H9 (cell line): ENCODE measurements around the gene SP100. TPM values are rescaled to one million over a fixed set of nuclear protein-coding genes. Genes with fewer than 3 reads are reported as not detected.

Experiments used
- DNase-seq: peaks from one replicate; pipeline ENCODE4 v3.0.0-alpha.2; 2017
- H2AFZ ChIP-seq: one replicate; pipeline ENCODE4 v1.6.1; 2013; ENCODE audit warnings: mild to moderate bottlenecking, low read length, control low read depth, moderate library complexity
- H2AK5ac ChIP-seq: 2 replicates; pipeline ENCODE4 v1.6.1; 2013; ENCODE audit warnings: low read length, control low read depth, mixed read lengths; ENCODE audit not compliant: insufficient read length
- H2BK120ac ChIP-seq: one replicate; pipeline ENCODE4 v1.6.1; 2013; ENCODE audit warnings: low read depth, mild to moderate bottlenecking, low read length, control low read depth, inconsistent platforms; ENCODE audit not compliant: poor library complexity, severe bottlenecking
- H2BK12ac ChIP-seq: 2 replicates; pipeline ENCODE4 v1.6.1; 2013; ENCODE audit warnings: low read length, control low read depth, mixed read lengths, low read depth; ENCODE audit not compliant: insufficient read length
- H2BK15ac ChIP-seq: 2 replicates; pipeline ENCODE4 v1.6.1; 2013; ENCODE audit warnings: low read depth, low read length, control low read depth
- H2BK20ac ChIP-seq: one replicate; pipeline ENCODE4 v1.6.1; 2013; ENCODE audit warnings: low read depth, mild to moderate bottlenecking, low read length, control low read depth, inconsistent platforms; ENCODE audit not compliant: poor library complexity, severe bottlenecking
- H2BK5ac ChIP-seq: 2 replicates; pipeline ENCODE4 v1.6.1; 2013; ENCODE audit warnings: low read length, control low read depth, mixed read lengths; ENCODE audit not compliant: insufficient read length
- H3K14ac ChIP-seq: 2 replicates; pipeline ENCODE4 v1.6.1; 2013; ENCODE audit warnings: low read length, control low read depth; ENCODE audit not compliant: insufficient read depth
- H3K18ac ChIP-seq: 2 replicates; pipeline ENCODE4 v1.6.1; 2013; ENCODE audit warnings: low read depth, mild to moderate bottlenecking, mixed read lengths, low read length, control low read depth; ENCODE audit not compliant: insufficient read length
- H3K23ac ChIP-seq: 2 replicates; pipeline ENCODE4 v1.6.1; 2013; ENCODE audit warnings: low read length, control low read depth, mixed read lengths, low read depth; ENCODE audit not compliant: insufficient read length
- H3K23me2 ChIP-seq: 2 replicates; pipeline ENCODE4 v1.6.1; 2013; ENCODE audit warnings: low read depth, mild to moderate bottlenecking, mixed read lengths, low read length, control low read depth; ENCODE audit not compliant: insufficient read length, poor library complexity, severe bottlenecking
- H3K27ac ChIP-seq: 2 replicates; pipeline ENCODE4 v1.5.1; 2013; ENCODE audit warnings: low read length, control low read depth, mixed read lengths, low read depth; ENCODE audit not compliant: insufficient read length
- H3K27me3 ChIP-seq: 2 replicates; pipeline ENCODE4 v1.6.1; 2013; ENCODE audit warnings: low read length, control low read depth, inconsistent platforms; ENCODE audit not compliant: insufficient read depth
- H3K4ac ChIP-seq: 2 replicates; pipeline ENCODE4 v1.6.1; 2013; ENCODE audit warnings: low read depth, mild to moderate bottlenecking, control low read depth, inconsistent platforms, low read length, moderate library complexity
- H3K4me1 ChIP-seq: 2 replicates; pipeline ENCODE4 v1.6.1; 2013; ENCODE audit warnings: low read length, control low read depth, inconsistent platforms; ENCODE audit not compliant: insufficient read depth
- H3K4me2 ChIP-seq: 2 replicates; pipeline ENCODE4 v1.6.1; 2013; ENCODE audit warnings: low read length, control low read depth, mixed read lengths; ENCODE audit not compliant: insufficient read length, insufficient read depth
- H3K56ac ChIP-seq: 2 replicates; pipeline ENCODE4 v1.6.1; 2013; ENCODE audit warnings: low read depth, mild to moderate bottlenecking, mixed read lengths, low read length, control low read depth; ENCODE audit not compliant: insufficient read length
- H3K79me1 ChIP-seq: 2 replicates; pipeline ENCODE4 v1.6.1; 2013; ENCODE audit warnings: low read depth, mild to moderate bottlenecking, moderate library complexity, low read length, control low read depth, inconsistent platforms; ENCODE audit not compliant: insufficient read depth, poor library complexity, severe bottlenecking
- H3K79me2 ChIP-seq: 2 replicates; pipeline ENCODE4 v1.6.1; 2013; ENCODE audit warnings: low read length, control low read depth, inconsistent platforms; ENCODE audit not compliant: insufficient read depth
- H3K9ac ChIP-seq: 2 replicates; pipeline ENCODE4 v1.6.1; 2013; ENCODE audit warnings: low read length, control low read depth, mixed read lengths; ENCODE audit not compliant: insufficient read length; ENCODE audit errors: extremely low read depth
- H3K9me3 ChIP-seq: one replicate; pipeline ENCODE4 v1.6.1; 2013; ENCODE audit warnings: low read depth, low read length, inconsistent platforms; ENCODE audit not compliant: control insufficient read depth
- H3T11ph ChIP-seq: one replicate; pipeline ENCODE4 v1.6.1; 2013; ENCODE audit warnings: mild to moderate bottlenecking, low read length, control low read depth, inconsistent platforms
- H4K20me1 ChIP-seq: one replicate; pipeline ENCODE4 v1.6.1; 2013; ENCODE audit not compliant: control insufficient read depth, insufficient read length, insufficient read depth
- H4K5ac ChIP-seq: 2 replicates; pipeline ENCODE4 v1.6.1; 2013; ENCODE audit warnings: low read depth, mild to moderate bottlenecking, mixed read lengths, low read length, control low read depth; ENCODE audit not compliant: insufficient read length
- H4K8ac ChIP-seq: replicated peaks from 2 replicates; pipeline ENCODE4 v1.6.1; 2013; ENCODE audit warnings: low read length, control low read depth, mixed read lengths, low read depth; ENCODE audit not compliant: insufficient read length
- H4K91ac ChIP-seq: 2 replicates; pipeline ENCODE4 v1.6.1; 2013; ENCODE audit warnings: low read depth, mild to moderate bottlenecking, moderate library complexity, mixed read lengths, low read length, control low read depth; ENCODE audit not compliant: insufficient read length
- H3K27ac Mint-ChIP-seq, 3 experiments: 2 replicates in 2 of 3; 3 replicates in 1 of 3; pipeline ENCODE4 v1.8.0; 2020 to 2021; ENCODE audit warnings: mixed read lengths in 3 of 3, mild to moderate bottlenecking in 1 of 3, moderate library complexity in 1 of 3
- H3K27me3 Mint-ChIP-seq: 2 replicates; pipeline ENCODE4 v1.8.0; 2021; ENCODE audit warnings: low read depth, mild to moderate bottlenecking, moderate library complexity, mixed read lengths
- H3K36me3 Mint-ChIP-seq, 3 experiments: 2 replicates in 2 of 3; 3 replicates in 1 of 3; pipeline ENCODE4 v1.8.0; 2020 to 2021; ENCODE audit warnings: low read depth in 3 of 3, mixed read lengths in 3 of 3; ENCODE audit not compliant: insufficient read depth in 1 of 3
- H3K4me1 Mint-ChIP-seq, 2 experiments: 2 replicates each; pipeline ENCODE4 v1.8.0; 2020; ENCODE audit warnings: mixed read lengths in 2 of 2
- H3K4me3 Mint-ChIP-seq, 2 experiments: 2 replicates in 1 of 2; 3 replicates in 1 of 2; pipeline ENCODE4 v1.8.0; 2020 to 2021; ENCODE audit warnings: mild to moderate bottlenecking in 2 of 2, mixed read lengths in 2 of 2, moderate library complexity in 1 of 2
- H3K9me3 Mint-ChIP-seq, 2 experiments: 2 replicates in 1 of 2; 3 replicates in 1 of 2; pipeline ENCODE4 v1.8.0; 2020; ENCODE audit warnings: mild to moderate bottlenecking in 2 of 2, mixed read lengths in 2 of 2, moderate library complexity in 1 of 2
- total RNA-seq: library from RNA; stranded (reverse); gene quantifications from 2 replicates; pipeline ENCODE4 v1.2.1, GENCODE V29; 2021
- TF ChIP-seq, protein P1 (sequence below): fragments of 200-600 bp; sonication (generic); conservative IDR thresholded peaks from 3 replicates; pipeline ENCODE4 v1.8.0; 2021; ENCODE audit warnings: antibody characterized with exemption, mild to moderate bottlenecking

SP100 gene
- total RNA-seq, 1 experiment from 2014 or later = 0.28 TPM

DNA sequence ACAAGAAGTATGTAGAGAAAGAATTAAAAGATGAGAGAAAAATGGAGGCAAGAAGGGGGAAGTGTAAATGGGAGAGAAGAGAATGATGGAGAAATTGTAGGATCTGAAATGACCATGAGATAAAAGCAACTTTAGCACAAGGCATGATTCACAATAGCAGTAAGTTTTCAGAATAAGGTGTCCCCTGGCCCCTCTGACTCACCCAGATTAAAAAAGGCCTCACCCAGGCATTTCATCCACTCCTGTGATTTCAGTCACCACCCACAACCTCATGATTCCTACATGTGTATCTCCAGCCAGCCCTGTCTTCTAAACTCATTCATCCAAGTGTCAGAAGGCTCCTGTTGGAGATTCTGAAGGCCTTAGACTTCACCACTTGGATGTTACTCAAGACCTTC, 56.6 kb downstream of the SP100 start:
- Histone ChIP-seq H3K27ac (no peak overlapping the region), H2AFZ (no peak overlapping the region), H3K79me2 (no peaks in the 10 kb centered on the region), H3K23ac (no peak overlapping the region), H2BK120ac (no peak overlapping the region), H4K5ac (no peak overlapping the region), H3K14ac (no peak overlapping the region), H3K23me2 (no peaks in the 10 kb centered on the region), H2BK15ac (no peak overlapping the region), H3K9ac (no peak overlapping the region), H2BK20ac (no peak overlapping the region), H3T11ph (no peak overlapping the region), H3K9me3 (no peaks in the 10 kb centered on the region), H3K18ac (no peak overlapping the region), H3K4ac (no peak overlapping the region), H2AK5ac (no peak overlapping the region), H3K4me2 (no peak overlapping the region), H3K56ac (no peak overlapping the region), H2BK12ac (no peak overlapping the region), H2BK5ac (no peak overlapping the region), H3K79me1 (no peaks in the 10 kb centered on the region), H4K20me1 (no peaks in the 10 kb centered on the region), H3K27me3 (no peaks in the 10 kb centered on the region), H3K4me1 (no peaks in the 10 kb centered on the region), H4K8ac (no peak overlapping the region), H4K91ac (no peak overlapping the region)
- TF ChIP-seq, protein P1, sequence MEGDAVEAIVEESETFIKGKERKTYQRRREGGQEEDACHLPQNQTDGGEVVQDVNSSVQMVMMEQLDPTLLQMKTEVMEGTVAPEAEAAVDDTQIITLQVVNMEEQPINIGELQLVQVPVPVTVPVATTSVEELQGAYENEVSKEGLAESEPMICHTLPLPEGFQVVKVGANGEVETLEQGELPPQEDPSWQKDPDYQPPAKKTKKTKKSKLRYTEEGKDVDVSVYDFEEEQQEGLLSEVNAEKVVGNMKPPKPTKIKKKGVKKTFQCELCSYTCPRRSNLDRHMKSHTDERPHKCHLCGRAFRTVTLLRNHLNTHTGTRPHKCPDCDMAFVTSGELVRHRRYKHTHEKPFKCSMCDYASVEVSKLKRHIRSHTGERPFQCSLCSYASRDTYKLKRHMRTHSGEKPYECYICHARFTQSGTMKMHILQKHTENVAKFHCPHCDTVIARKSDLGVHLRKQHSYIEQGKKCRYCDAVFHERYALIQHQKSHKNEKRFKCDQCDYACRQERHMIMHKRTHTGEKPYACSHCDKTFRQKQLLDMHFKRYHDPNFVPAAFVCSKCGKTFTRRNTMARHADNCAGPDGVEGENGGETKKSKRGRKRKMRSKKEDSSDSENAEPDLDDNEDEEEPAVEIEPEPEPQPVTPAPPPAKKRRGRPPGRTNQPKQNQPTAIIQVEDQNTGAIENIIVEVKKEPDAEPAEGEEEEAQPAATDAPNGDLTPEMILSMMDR = no peak
- H3K36me3 Mint-ChIP-seq = no peaks in the 10 kb centered on the region
- DNase-seq = no peak
- no peaks in the 10 kb centered on the region for H3K27me3 Mint-ChIP-seq
- peaks cover 6 to 7% of the 10 kb centered on the region in 2 experiments; a peak in 3 of 5 replicates for H3K9me3 Mint-ChIP-seq
- H3K4me1 Mint-ChIP-seq = peaks cover 3 to 6% of the 10 kb centered on the region in 2 experiments; a peak in 3 of 4 replicates
- no peak overlapping the region for H3K4me3 Mint-ChIP-seq
- no peak overlapping the region for H3K27ac Mint-ChIP-seq
